T follicular helper cell (primary cell): Measurements from ENCODE around the gene STKLD1.
A peak's percentile ranks its signal among the peaks of the same experiment; 100 is the strongest.
"Not testable (repeated sequence)": the region's sequence is repeated elsewhere in the genome, so short reads cannot be mapped to it uniquely, and the experiment has no call there.

Experiments
- DNase-seq: peaks from one replicate; pipeline ENCODE4 v3.0.0-alpha.2; 2020; ENCODE audit warnings: low read depth
- total RNA-seq, 2 experiments: gene quantifications; one replicate each; lab custom pipeline; 2026; lab: John Stamatoyannopoulos, UW

STKLD1 gene
- 0.13 to 0.30 reads per million in 2 experiments for total RNA-seq

DNA sequence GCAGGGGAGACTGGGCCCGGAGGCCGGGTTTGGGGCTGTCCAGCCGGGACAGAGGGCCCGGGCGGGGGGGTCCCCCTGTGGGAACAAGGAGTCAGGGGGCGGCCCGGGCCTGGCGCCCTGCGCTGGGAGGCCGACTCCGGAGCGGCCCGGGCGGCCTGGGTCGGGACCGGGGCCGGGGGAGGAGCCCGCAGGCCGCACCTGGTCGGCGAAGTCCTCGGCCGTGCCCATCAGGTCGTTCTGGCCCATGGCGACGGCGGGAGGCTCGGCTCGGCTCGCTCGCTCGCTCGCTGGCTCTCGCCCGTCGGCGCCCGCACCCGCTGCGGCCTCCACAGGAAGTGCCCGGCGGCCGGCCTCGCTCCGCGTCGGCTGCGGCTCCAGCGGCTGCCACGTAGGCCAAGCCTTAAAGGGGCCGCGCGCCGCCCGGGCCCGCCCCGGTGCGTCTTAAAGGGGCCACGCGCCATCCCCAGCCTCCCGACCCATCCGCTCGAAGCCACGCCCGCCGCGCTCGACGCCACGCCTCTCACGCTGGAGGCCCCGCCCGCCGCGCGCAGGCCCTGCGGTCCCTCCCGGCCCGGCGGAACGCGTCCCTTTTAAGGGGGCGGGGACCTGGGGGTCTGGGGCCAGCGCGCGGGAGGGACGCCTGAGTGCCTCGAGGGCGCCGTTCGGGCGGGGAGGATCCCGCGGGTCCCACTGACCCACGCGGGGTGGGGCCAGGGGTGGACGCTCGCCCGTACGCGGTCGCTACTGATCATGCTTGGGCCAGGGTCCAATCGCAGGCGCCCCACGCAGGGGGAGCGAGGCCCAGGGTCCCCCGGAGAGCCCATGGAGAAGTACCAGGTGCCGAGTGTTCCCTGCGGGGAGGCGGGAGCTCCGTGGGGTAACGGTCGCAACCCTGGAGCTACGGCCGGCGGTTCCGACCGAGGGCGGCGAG is at the start of gene STKLD1, which contains the start of gene SURF4:
Gene STKLD1, plus strand, starts transcription at position 643 of the 931 bp plus-strand sequence. Its CDS starts 108 bp downstream, at position 751.
Gene SURF4, minus strand, starts transcription at position 337 of the 931 bp plus-strand sequence. Its CDS starts 91 bp downstream, at position 246.
- DNase-seq: peak; percentile 87

DNA sequence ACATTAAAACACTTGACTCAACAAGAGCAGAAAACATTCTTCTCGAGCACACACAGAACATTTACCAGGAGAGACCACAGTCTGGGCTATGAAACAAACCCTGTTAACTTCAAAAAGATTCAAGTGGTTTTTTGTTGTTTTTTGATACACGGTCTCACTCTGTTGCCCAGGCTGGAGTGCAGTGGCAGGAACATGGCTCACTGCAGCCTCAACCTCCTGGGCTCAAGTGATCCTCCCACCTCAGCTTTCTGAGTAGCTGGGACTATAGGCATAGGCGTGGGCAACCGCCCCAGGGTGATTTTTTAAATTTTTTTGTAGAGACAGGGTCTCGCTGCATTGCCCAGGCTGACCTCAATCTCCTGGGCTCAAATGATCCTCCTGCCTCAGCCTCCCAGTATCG is 49.1 kb upstream of the STKLD1 start:
- DNase-seq: not testable (repeated sequence)

DNA sequence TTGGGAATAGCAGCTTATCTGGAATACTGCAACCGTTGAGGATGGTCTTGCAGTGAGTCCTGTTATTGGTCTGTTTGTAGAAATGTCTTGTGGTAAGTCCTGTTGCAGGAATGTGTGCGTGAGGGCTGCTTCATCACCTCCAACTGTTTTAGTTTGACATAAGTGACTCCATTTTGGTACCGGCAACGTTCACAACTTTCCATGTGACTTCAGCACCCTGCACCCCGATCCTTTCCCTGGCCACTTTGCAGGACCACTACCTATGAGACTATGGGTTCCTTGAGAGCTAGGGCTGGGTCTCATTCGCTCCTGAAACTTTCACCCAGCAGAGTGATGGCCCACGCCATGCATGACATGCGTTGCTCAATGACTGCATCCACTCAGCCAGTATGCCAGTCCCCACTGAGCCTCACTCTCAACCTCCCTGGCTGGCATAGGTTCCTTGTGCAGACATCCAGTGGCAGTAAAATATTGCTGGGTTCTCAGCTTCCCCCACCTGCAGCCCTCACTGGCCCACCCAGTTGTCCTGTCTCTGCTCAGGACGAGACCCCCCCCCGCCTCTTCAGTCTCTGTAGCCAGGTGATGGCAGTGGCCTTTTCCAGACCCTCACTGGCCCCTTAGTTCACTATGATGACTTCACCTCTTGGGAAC is 48.2 kb upstream of the STKLD1 start:
- DNase-seq: no peak

- DNase-seq: not testable (repeated sequence)
These were observed 46.6 kb upstream of the STKLD1 start for GRCh38 chr9:133329306-133330156.

GRCh38 chr9:133331221-133331620 is 44.9 kb upstream of the STKLD1 start:
- DNase-seq: no peak

DNA sequence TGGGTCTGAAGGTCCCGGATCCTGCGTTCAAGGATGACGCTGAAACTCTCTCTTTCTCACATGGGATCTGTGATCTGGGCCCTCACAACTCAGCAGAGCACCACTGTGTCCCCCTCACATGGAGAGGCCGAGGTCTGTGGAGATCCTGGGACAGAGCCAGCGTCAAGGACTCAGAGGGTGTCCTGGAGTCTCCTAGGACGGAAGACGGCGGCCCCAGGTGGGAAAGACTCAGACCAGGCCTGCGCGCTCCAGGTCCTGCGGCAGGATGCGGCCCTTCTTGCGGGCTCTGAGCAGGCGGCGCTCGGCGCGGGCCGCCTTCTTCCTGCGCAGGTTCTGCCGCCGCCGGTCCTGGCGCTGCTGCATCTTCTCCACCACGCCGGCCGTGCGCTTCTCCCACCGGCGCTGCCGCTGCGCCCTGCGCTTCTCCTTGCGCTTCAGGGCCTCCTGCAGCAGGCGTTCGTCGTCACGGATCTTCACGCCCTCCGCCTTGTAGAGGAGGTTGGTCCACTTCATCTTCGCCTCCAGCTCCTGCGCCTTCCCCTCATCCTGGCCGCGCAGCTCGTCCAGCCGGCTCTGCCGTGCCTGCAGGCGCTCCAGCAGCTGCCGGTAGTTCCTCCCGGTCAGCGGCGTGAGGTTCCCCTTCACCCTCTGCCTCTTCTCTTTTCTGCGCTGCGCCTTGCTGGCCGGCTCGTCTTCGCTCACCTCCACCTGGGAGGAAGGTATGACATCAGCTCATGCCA is 44.4 kb upstream of the STKLD1 start:
- DNase-seq: no peak

GRCh38 chr9:133332381-133332730 is 43.8 kb upstream of the STKLD1 start:
- DNase-seq: no peak

- DNase-seq: no peak
These were observed 43.2 kb upstream of the STKLD1 start for GRCh38 chr9:133333011-133333410.

DNA sequence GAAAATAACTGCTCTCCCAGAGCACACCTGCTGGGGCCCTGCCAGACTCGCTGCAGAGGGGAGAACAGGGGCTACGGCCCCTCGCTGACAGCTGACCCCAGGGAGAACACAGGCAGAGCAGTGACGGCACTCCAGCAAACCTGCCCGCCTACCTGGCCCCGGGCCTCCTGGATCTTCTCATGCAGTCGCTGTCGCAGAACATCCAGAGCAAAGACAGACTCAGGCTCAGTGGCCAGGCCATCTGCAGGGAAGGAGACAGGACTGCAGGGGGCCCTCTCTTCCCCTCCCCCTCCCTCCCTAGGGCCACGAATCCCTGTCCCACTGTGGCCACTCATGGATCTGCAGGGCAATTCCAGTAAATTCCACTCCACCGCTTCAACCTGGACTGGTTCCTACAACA is 42.6 kb upstream of the STKLD1 start:
- DNase-seq: no peak

DNA sequence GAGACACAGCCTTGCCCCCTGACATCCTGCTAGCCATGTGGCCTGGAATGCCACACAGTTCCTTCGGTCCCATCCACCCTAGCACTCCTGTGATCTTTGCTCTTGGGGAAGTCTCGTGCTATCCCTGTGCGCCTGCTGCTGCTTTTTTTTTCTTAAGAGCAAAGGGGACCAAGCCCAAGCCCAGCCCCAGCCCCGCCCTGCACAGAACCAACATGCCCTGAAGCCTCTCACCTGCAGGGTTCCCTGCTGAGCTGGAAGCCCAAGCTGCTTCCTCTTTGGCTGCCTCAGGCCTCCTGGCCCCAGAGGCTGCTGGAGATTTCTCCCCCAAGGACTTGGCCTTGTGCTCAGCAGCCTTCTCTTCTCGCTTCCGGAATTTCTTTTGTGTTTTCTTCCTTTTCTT is 42.0 kb upstream of the STKLD1 start:
- DNase-seq: no peak

- not testable (repeated sequence) for DNase-seq
These were observed 41.3 kb upstream of the STKLD1 start for GRCh38 chr9:133334888-133335287.

DNA sequence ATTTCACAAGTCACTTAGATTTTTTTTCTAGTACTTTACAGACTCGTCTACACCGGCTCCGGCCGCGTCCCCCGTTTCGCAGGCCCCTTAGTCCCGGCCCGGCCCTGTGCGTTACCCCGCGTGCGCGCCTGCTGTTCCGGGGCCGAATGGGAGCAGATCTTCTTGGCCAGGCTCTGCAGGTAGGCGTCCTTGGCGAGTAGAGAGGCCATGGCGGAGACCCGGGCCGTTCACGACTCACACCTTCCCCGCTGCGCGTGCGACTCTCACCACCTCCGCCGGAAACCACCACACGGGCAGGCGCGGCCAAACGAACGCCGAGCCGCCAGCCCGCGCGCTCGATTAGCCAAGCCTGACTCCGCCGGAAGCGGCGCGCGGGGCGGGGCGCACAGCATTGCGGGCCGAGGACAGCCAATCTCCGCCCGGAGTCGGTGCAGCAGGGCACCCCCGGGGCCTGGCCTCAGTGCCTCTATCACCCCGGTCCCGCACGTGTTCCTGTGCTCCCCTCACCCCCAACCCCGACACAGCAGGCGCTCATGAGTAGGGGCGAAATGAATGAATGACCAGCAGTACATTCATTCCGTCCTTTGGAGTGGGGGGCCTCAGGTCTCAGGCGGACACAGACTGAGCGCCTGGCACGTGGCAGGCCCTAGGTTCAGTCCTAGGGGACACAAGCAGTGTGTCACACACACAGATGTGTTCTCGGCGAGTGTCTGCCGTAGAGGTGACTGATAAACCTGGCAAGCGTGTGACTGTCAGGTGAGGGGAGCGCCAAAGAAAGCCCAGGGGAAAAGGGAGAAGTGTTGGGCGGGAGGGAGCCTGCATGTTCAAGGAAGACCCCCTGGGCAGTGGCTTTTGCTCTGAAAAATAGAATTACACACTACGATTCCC is 40.0 kb upstream of the STKLD1 start, which contains the start of gene SURF6:
Gene SURF6, minus strand, starts transcription at position 265 of the 888 bp plus-strand sequence. Its CDS starts 56 bp downstream, at position 209.
- peak; percentile 91 for DNase-seq

GRCh38 chr9:133339641-133340040 is 36.5 kb upstream of the STKLD1 start:
- DNase-seq: no peak

DNA sequence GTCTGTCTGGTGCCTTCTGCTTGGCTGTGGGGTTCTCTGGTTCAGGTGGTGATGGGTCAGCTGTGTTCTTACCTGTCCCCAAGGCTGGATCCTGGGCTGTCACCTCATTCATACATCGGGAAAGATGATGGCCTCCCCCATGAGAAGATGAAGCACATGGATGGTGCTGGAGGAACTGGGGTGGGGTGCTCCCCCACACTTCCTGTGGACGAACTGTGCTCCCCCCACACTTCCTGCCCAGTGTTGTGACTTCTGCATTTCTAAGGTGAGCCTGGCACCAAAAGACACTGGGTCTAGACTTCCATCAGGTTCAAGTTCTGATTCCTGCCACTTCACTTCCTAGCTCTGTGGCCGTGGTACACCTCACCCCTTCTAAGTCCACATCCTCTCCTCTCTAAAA is 35.9 kb upstream of the STKLD1 start:
- no peak for DNase-seq

DNA sequence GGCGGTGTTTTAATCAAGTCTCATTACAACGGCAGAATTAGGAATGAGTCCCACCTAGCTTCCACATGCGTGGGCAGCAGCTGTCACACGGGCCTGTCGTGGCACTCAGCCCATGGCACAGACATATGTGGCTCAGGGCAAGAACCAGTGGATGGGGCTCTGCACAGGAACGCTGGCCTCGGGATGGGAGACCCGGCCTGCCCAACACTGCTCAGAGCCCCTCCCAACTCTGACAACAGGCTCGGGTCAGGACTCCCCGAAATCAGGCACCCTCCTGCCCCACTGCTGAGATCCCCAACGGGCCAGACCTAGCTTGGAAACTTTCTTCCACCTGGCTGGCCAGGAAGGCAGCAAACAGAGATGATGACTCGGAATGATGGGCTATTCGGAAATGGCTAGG is 35.2 kb upstream of the STKLD1 start:
- no peak for DNase-seq

DNA sequence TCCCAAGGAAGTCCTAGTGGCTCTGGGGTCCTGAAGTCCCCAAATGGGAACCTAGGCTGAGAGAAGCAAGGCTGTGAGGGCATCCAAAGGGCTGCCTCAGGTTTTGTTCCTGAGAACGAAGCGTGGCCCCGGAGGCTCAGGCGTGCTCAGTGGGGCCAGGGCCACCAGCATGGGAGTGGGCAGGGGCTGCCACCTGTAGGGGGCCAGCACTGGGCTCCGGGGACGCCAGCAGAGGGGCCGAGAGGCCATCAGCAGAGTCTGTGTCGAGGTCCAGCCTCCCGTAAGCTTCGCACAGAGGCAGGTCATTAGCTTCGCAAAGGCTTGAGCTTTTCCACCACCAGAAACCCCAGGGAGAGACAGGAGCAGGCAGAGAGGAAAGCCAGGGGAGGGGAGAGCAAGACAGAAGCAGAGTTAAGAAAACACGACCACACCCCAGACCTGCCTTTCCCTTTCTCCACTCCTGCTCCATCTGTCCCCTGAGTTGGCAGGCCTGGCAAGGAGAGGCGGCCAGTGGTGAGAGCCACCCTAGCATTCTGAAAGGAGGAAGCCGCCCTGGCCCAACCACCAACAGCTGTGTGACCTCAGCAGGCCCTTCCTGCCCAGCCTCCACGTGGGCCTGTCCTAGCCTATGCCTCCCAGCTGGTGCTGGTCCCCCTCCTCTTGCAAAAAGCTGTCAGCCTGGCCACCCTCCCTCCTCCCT is 34.6 kb upstream of the STKLD1 start:
- DNase-seq: no peak

GRCh38 chr9:133342069-133342406 is 34.1 kb upstream of the STKLD1 start:
- DNase-seq: no peak

- DNase-seq: no peak
These were observed 33.6 kb upstream of the STKLD1 start for GRCh38 chr9:133342570-133342969.

DNA sequence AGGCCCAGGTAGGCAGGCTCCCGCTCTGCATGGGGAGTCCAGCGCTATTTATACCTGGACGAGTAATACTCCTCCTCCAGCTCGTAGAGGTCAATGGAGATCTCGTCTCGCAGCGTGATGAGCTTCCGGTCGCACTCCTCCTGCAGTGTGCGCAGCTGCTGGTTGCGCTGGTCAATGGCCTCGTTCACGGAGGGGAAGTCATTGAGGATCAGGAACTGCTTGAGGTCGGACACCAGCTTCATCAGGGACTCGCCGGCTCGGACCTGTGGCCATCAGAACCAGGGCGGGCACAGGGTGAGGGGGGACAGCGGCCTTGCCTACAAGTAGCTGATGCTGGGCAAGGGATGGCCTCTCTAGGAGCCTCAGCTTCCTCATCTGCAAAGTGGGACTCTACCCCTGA is 32.1 kb upstream of the STKLD1 start:
- DNase-seq: no peak

- DNase-seq: no peak
These were observed 31.2 kb upstream of the STKLD1 start for GRCh38 chr9:133344979-133345378.
